Transverse colon (tissue), 4 donors: ENCODE results near the gene MRPL45.

ENCODE experiments used
- EP300 ChIP-seq: sonication (generic); formaldehyde crosslinking; IDR thresholded peaks from one replicate; pipeline ENCODE4 v1.6.1; 2017; ENCODE audit warnings: antibody characterized with exemption, low read depth
- POLR2A ChIP-seq: fragments of 450-650 bp; IDR thresholded peaks from one replicate; pipeline ENCODE4 v1.6.1; 2016; ENCODE audit warnings: antibody characterized with exemption, mild to moderate bottlenecking, moderate library complexity
- POLR2AphosphoS5 ChIP-seq, 3 donors: sonication (generic); formaldehyde crosslinking; IDR thresholded peaks; one replicate each; pipeline ENCODE4 v1.6.1; 2016; ENCODE audit warnings: antibody characterized with exemption in 3 of 3
- TF ChIP-seq, protein P1 (sequence below), 5 experiments: fragments of 200-600 bp in 3 of 5; fragments of 450-650 bp in 2 of 5; sonication (generic) in 3 of 5; IDR thresholded peaks; 1 replicate in 2 of 5; 2 replicates in 3 of 5; pipeline ENCODE4 v1.5.1; 2016 to 2017; ENCODE audit warnings: antibody characterized with exemption in 5 of 5, inconsistent platforms in 3 of 5, mild to moderate bottlenecking in 2 of 5, moderate library complexity in 1 of 5

DNA sequence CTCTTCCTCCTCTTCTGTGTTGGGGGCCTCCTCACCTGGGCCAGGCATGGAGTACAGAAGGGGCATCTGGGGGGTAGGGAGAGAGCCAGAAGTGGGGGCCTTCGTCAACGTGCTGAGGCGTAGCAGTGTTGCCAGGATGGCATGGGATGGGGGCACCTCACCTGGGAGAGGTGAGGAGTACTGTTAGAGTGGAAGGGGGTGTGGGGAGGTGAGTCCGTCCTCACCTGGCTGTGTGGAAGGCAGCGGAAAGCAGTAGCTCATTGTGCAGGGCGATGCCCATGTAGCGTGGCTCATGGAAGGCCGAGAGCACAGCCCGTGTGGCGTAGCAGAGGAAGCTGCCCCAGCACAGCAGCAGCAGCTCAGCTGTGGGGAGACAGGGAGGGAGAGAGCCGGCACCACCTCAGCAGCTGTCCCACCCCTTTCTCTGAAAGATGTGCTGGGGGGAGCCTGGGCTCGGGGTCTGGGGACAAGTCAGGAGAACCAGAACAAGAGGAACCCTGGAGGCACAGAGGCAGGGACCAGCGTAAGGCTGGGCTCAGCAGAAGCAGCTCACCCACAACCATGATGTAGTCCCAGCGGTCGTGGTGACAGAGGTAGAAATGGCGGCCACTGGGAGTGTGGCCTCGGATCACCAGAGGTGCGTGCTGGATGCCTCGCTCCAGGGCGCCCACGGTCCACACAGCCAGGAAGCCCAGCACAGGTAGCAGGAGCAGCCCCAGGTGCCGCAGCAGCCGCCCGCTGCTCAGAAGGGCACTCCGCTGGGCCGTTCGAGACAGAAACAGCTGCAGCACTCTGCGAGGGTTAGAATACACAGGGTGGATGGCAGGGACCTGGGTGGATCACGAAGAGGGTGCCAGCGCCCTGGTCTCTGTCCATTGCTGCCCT, 37.8 kb downstream of the MRPL45 start:
- TF ChIP-seq POLR2A (no peak), POLR2AphosphoS5 (IDR thresholded peaks at IDR 0.05) (no peak), EP300 (no peak)
- TF ChIP-seq, protein P1, sequence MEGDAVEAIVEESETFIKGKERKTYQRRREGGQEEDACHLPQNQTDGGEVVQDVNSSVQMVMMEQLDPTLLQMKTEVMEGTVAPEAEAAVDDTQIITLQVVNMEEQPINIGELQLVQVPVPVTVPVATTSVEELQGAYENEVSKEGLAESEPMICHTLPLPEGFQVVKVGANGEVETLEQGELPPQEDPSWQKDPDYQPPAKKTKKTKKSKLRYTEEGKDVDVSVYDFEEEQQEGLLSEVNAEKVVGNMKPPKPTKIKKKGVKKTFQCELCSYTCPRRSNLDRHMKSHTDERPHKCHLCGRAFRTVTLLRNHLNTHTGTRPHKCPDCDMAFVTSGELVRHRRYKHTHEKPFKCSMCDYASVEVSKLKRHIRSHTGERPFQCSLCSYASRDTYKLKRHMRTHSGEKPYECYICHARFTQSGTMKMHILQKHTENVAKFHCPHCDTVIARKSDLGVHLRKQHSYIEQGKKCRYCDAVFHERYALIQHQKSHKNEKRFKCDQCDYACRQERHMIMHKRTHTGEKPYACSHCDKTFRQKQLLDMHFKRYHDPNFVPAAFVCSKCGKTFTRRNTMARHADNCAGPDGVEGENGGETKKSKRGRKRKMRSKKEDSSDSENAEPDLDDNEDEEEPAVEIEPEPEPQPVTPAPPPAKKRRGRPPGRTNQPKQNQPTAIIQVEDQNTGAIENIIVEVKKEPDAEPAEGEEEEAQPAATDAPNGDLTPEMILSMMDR (IDR thresholded peaks at IDR 0.05): no peak
